ENCODE data around the gene TEX29.

DNA sequence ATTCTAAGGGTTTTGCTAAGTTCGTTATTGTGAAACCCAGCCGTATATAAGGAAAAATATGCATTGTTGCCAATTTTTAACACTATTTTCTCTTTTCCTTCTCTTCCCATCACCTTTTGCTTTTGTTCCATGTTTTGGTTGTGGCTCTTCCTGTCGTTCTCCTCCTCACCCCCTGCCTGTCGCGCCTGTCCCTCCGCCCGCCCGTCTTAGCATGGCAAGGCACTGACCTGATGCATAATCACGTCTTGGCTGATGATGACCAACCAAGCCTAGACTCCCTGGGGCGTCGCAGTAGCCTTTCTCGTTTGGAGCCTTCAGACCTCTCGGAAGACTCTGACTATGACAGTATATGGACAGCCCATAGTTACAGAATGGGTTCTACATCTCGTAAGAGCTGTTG is 28.5 kb upstream of the TEX29 start:
- no peak for TF ChIP-seq POLR2A (IDR thresholded peaks at IDR 0.05; ENCODE audit: low read depth, low read length)
- TF ChIP-seq, protein P1, sequence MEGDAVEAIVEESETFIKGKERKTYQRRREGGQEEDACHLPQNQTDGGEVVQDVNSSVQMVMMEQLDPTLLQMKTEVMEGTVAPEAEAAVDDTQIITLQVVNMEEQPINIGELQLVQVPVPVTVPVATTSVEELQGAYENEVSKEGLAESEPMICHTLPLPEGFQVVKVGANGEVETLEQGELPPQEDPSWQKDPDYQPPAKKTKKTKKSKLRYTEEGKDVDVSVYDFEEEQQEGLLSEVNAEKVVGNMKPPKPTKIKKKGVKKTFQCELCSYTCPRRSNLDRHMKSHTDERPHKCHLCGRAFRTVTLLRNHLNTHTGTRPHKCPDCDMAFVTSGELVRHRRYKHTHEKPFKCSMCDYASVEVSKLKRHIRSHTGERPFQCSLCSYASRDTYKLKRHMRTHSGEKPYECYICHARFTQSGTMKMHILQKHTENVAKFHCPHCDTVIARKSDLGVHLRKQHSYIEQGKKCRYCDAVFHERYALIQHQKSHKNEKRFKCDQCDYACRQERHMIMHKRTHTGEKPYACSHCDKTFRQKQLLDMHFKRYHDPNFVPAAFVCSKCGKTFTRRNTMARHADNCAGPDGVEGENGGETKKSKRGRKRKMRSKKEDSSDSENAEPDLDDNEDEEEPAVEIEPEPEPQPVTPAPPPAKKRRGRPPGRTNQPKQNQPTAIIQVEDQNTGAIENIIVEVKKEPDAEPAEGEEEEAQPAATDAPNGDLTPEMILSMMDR (conservative IDR thresholded peaks at IDR 0.05; ENCODE audit: low read depth, low read length) = no peak
- no peak for TF ChIP-seq MXI1 (IDR thresholded peaks at IDR 0.05; ENCODE audit: borderline replicate concordance, low read depth, low read length)
- no peak for TF ChIP-seq RAD21 (IDR thresholded peaks at IDR 0.05; ENCODE audit: low read length)
- TF ChIP-seq CEBPB (IDR thresholded peaks at IDR 0.05; ENCODE audit: low read depth, low read length) = no peak
- no peak for TF ChIP-seq FOS (IDR thresholded peaks at IDR 0.05; ENCODE audit: low read depth, low read length)
- no peak for TF ChIP-seq SMC3 (IDR thresholded peaks at IDR 0.05; ENCODE audit: low read depth, low read length)

All from IMR-90 (cell line).